Cardiac muscle cell (in vitro differentiated cells and primary cell): ENCODE results near the gene FDXACB1. TPM values are rescaled to one million over a fixed set of nuclear protein-coding genes. Genes with fewer than 3 reads are reported as not detected.
A peak's percentile ranks its signal among the peaks of the same experiment; 100 is the strongest.

Experiments
- DNase-seq, 2 donors: peaks; one replicate each; pipeline versions ENCODE4 v3.0.0 to v3.0.0-alpha.2; 2010 to 2017; ENCODE audit warnings: low read depth in 1 of 2, low spot score in 1 of 2
- H3K27ac ChIP-seq: fragments of 200-600 bp; sonication (generic); 2 replicates; pipeline ENCODE4 v1.5.1; 2016
- H3K27me3 ChIP-seq: fragments of 200-600 bp; sonication (generic); 2 replicates; pipeline ENCODE4 v1.6.0; 2016; ENCODE audit warnings: control low read depth
- H3K36me3 ChIP-seq: fragments of 200-600 bp; sonication (generic); 2 replicates; pipeline ENCODE4 v1.5.1; 2016; ENCODE audit warnings: control low read depth
- H3K4me1 ChIP-seq: fragments of 200-600 bp; sonication (generic); 2 replicates; pipeline ENCODE4 v1.8.1; 2017; ENCODE audit warnings: low read depth, mild to moderate bottlenecking, mixed run types
- H3K4me3 ChIP-seq: fragments of 200-600 bp; sonication (generic); 2 replicates; pipeline ENCODE4 v1.5.1; 2016; ENCODE audit warnings: mild to moderate bottlenecking
- H3K9me3 ChIP-seq: fragments of 200-600 bp; sonication (generic); 2 replicates; pipeline ENCODE4 v1.5.1; 2017; ENCODE audit warnings: low read depth, mild to moderate bottlenecking, control low read depth
- CTCF ChIP-seq: IDR thresholded peaks from 2 replicates; pipeline ENCODE4 v1.5.1; 2012; ENCODE audit warnings: low read depth, mild to moderate bottlenecking, low read length
- polyA plus RNA-seq: library from polyadenylated mRNA; unstranded; fragments of >200 nt; fragmentation: Nextera tagmentation; extraction: Ambion mirVana; gene quantifications from 2 replicates; pipeline ENCODE4 v1.2.1, GENCODE V29; 2016
- total RNA-seq: library from RNA; depleted of rRNA; stranded (reverse); fragments of >200 nt; gene quantifications from 2 replicates; pipeline ENCODE4 v1.2.3, GENCODE V29; 2016

Gene FDXACB1
- total and polyA plus RNA-seq, 2 experiments from 2014 or later, result 2.9 to 4.9 TPM

DNA sequence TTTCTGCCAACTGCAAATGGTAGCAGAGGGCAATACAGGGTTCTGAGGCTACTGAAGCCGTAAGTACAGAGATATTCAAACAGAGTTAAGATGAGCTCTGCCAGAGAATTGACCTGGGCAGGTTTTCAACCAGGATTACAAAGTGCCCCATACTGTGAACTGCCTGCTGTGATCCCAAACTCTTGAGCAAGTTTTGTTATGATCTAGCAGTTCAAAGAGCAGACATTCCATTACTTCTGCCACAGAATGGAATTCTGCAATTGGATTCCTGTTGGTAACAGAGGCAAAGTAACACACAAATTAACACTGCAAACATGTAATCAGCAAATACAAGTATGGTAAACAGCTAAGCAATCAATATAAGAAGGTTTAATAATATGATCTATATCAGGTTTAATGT is 38.8 kb downstream of the FDXACB1 start:
- Histone ChIP-seq H3K36me3 (peaks cover 29% of the 10 kb centered on the region), H3K27ac (no peak overlapping the region), H3K4me3 (no peak overlapping the region), H3K27me3 (no peaks in the 10 kb centered on the region), H3K9me3 (no peaks in the 10 kb centered on the region), H3K4me1 (no peaks in the 10 kb centered on the region)
- no peak for TF ChIP-seq CTCF
- peak in 1 of 2 donors; percentile 32 for DNase-seq

- H3K4me3 ChIP-seq, result no peak overlapping the region
- no peak for DNase-seq
- H3K27me3 ChIP-seq, result no peaks in the 10 kb centered on the region
- peaks cover 22% of the 10 kb centered on the region for H3K36me3 ChIP-seq
- no peaks in the 10 kb centered on the region for H3K9me3 ChIP-seq
- no peaks in the 10 kb centered on the region for H3K4me1 ChIP-seq
- no peak overlapping the region for H3K27ac ChIP-seq
- TF ChIP-seq CTCF, result no peak
These were observed 40.9 kb downstream of the FDXACB1 start for GRCh38 chr11:111838054-111838453.

DNA sequence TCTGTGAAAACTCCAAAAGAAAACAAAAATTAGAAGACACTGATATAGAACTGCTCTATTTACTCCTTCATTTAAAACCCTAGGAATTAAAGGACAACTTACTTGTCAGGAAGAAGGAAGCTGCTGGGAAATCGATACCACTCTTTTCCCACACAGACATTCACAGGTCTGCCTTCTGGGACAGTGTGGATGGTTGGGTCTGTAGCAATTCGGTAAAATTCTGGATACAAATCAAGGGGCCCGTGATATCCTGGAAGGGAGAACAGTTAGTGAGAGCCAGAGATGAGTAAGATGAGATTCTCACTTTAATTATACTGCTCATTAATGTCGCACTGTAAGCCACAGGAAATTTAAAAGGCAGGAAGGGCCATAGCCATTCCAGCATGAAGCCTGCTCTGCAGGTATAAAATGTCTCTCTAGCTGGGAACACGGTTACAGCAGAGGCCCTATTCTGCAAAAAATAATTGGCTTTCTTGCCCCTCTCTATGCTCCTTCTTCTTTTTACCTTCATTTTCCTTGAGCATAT is 41.5 kb downstream of the FDXACB1 start:
- no peak overlapping the region for H3K27ac ChIP-seq

GRCh38 chr11:111836721-111837120 is 42.2 kb downstream of the FDXACB1 start:
- H3K4me3 ChIP-seq, result no peak overlapping the region
- no peaks in the 10 kb centered on the region for H3K27me3 ChIP-seq
- H3K9me3 ChIP-seq, result no peaks in the 10 kb centered on the region
- no peak for TF ChIP-seq CTCF
- no peak overlapping the region for H3K27ac ChIP-seq
- H3K4me1 ChIP-seq, result no peaks in the 10 kb centered on the region
- DNase-seq, result peak in 1 of 2 donors; percentile 54
- H3K36me3 ChIP-seq, result peaks cover 22% of the 10 kb centered on the region

More for the DNA sequence above, 41.5 kb downstream of the FDXACB1 start:
- no peak for DNase-seq
- Histone ChIP-seq H3K36me3 (peaks cover 22% of the 10 kb centered on the region), H3K27me3 (no peaks in the 10 kb centered on the region), H3K9me3 (no peaks in the 10 kb centered on the region), H3K4me1 (no peaks in the 10 kb centered on the region), H3K4me3 (no peak overlapping the region)
- TF ChIP-seq CTCF, result no peak

DNA sequence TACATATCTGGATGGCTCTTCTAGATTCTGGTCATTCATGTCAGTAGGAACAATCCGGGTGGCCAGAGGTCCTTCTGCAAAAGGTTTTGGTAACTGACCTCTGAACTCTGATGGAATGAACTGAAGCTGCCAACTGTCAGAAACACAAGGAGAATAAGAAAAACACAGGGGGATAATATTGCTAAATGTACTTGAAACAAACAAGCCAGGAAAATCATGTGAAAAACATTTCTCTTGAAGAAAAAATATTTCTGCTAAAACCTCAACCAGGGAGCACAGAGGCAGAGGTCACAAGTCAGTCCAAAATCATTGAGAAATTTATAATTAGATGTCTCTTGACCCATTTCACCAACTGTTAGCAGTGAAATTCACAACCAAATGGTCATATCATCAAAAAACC is 42.8 kb downstream of the FDXACB1 start:
- Histone ChIP-seq H3K9me3 (no peaks in the 10 kb centered on the region), H3K36me3 (peaks cover 23% of the 10 kb centered on the region), H3K4me3 (no peak overlapping the region), H3K4me1 (no peaks in the 10 kb centered on the region), H3K27ac (no peak overlapping the region), H3K27me3 (no peaks in the 10 kb centered on the region)
- DNase-seq, result peak in 1 of 2 donors; percentile 21
- no peak for TF ChIP-seq CTCF

DNA sequence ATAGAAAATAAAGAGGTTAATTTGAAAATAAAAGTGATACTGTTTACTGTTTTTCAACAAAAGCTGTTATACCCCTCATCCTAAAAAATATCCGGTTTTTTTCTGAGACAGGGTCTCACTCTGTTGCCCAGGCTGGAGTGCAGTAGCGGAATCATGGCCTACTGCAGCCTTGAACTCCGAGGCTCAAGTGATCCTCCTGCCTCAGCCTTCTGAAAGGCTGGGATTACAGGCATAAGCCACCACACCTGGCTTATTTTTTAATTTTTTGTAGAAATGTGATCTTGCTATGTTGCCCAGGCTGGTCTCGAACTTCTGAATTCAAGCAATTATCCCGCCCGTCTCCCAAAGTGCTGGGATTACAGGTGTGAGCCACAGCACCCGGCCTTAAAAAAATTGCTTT is 43.3 kb downstream of the FDXACB1 start:
- no peaks in the 10 kb centered on the region for H3K9me3 ChIP-seq
- no peaks in the 10 kb centered on the region for H3K27me3 ChIP-seq
- H3K36me3 ChIP-seq, result peaks cover 28% of the 10 kb centered on the region
- no peak overlapping the region for H3K4me3 ChIP-seq
- DNase-seq, result no peak
- no peak for TF ChIP-seq CTCF
- no peak overlapping the region for H3K27ac ChIP-seq
- H3K4me1 ChIP-seq, result no peaks in the 10 kb centered on the region
